NOMO-1 treated with DMSO at 0.1 percent for 48 hours (cell line): ENCODE results near the gene OXSR1.
A peak's percentile ranks its signal among the peaks of the same experiment; 100 is the strongest.
"Not testable (repeated sequence)": the region's sequence is repeated elsewhere in the genome, so short reads cannot be mapped to it uniquely, and the experiment has no call there.

Experiments used
- DNase-seq: peaks from one replicate; lab custom pipeline; 2025; ENCODE audit not compliant: unreplicated experiment; lab: John Stamatoyannopoulos, UW

The OXSR1 gene

GRCh38 chr3:38267662-38268061 is 102.3 kb downstream of the OXSR1 start:
- DNase-seq: no peak

GRCh38 chr3:38268087-38268486 is 102.8 kb downstream of the OXSR1 start:
- DNase-seq: peak; percentile 39

- DNase-seq: peak; percentile 53
These were observed 103.2 kb downstream of the OXSR1 start for GRCh38 chr3:38268522-38268921.

- DNase-seq: no peak
These were observed 105.3 kb downstream of the OXSR1 start for GRCh38 chr3:38270606-38271005.

- no peak for DNase-seq
These were observed 106.2 kb downstream of the OXSR1 start for GRCh38 chr3:38271553-38271952.

GRCh38 chr3:38274864-38275649 is 109.7 kb downstream of the OXSR1 start:
- no peak for DNase-seq

GRCh38 chr3:38275658-38276057 is 110.3 kb downstream of the OXSR1 start:
- DNase-seq: no peak

GRCh38 chr3:38276081-38276916 is 111.0 kb downstream of the OXSR1 start:
- DNase-seq: no peak

- DNase-seq: no peak
These were observed 111.7 kb downstream of the OXSR1 start for GRCh38 chr3:38276917-38277630.

- DNase-seq: no peak
These were observed 113.5 kb downstream of the OXSR1 start for GRCh38 chr3:38278841-38279240.

- DNase-seq: no peak
These were observed 116.8 kb downstream of the OXSR1 start, which contains the start of gene SLC22A14 for GRCh38 chr3:38281895-38282686. Gene SLC22A14, plus strand, starts transcription at chr3:38282294. Its CDS starts 23,733 bp downstream, at chr3:38306027.

- no peak for DNase-seq
These were observed 118.7 kb downstream of the OXSR1 start for GRCh38 chr3:38283810-38284755.

- DNase-seq: no peak
These were observed 119.4 kb downstream of the OXSR1 start for GRCh38 chr3:38284756-38285150.

- DNase-seq: not testable (repeated sequence)
These were observed 124.2 kb downstream of the OXSR1 start for GRCh38 chr3:38289286-38290217.

- DNase-seq: not testable (repeated sequence)
These were observed 131.7 kb downstream of the OXSR1 start for GRCh38 chr3:38297053-38297452.

- no peak for DNase-seq
These were observed 132.2 kb downstream of the OXSR1 start for GRCh38 chr3:38297537-38297936.

- no peak for DNase-seq
These were observed 132.8 kb downstream of the OXSR1 start for GRCh38 chr3:38297947-38298711.
